HG02870 (cell line): ENCODE data around the gene TRIP10.

Experiments used
- ATAC-seq: cut with Tn5 transposase; IDR thresholded peaks from one replicate; pipeline ENCODE4 v1.9.1; 2021; ENCODE audit warnings: mild to moderate bottlenecking, moderate library complexity; ENCODE audit not compliant: unreplicated experiment

Gene TRIP10

DNA sequence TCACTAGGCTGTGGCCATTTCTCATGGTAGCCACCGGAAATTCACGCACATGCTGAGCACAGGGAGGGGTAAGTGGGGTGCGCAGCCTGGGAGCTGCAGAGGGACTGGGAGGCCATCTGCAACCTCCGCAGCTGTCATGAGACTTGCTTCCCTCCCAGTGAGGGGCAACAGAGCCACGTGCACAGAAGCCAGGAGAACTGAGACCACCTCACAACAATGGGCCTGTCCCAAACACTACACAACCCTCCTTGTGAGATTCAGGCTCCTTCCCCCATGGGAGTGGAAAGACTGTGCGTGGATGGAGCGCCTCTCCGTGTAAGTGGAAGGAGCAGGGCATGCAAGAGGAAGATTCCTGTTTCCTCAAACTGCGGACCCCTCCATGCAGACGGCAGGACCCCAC is 27.9 kb upstream of the TRIP10 start:
- ATAC-seq, result no peak

DNA sequence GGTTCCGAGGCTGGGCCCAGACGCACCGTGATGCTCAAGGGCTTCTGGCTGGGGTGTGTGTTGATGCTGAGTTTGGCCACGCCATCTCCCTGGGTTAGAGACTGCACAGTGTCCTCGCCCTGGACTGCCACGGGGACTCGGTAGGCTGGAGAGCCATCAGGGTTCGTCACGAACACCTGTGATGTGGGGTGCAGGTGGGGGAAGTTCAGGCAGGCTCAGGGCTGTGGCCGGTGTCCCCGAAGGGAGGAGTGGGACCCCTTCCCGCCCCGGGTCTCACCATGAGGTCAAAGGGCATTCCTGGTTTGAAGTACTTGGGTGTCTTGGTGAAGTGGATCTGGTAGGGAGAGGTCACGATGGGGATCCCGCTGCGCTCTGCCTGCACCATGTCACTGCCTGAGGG is 27.2 kb upstream of the TRIP10 start:
- no peak for ATAC-seq

DNA sequence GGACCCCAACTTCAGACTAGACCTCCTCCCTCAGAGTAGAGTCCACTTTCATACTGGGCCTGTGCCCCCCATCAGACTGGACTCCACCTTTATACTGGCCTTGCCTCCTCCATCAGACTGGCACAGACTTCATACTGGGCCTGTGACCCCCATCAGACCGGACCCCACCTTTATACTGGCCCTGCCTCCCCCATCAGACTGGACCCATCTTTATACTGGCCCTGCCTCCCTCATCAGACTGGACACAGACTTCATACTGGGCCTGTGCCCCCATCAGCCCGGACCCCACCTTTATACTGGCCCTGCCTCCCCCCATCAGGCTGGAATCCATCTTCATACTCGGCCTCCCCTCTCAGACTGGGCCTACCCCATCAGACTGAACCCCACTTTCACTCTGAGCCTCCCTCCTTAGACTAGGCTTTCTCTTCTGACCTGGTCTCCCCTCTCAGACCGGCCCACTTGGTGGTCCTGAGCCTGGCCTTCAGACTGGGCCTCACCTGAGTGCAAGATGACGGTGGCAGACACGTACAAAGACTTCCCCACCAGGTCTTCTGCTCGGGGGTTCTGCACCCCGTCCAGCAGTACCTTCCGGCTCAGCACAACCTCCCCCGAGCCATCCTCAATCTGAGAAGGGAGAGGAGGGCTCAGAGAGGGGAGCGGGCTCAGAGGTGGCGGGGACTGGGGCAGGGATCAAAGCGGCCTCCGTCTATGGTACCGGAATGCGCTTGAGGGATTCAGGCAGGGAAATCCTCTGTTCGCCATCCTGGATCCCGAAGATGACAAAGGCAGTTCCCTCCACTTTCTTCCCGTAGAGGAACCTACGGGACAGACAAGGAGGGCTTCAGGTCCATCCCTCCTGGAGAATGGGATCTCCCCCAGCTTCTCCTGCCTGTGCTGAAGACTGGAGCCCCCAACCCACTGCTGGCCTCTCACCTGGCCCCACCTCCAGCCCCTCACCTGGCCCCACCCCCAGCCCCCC is 26.5 kb upstream of the TRIP10 start:
- no peak for ATAC-seq

DNA sequence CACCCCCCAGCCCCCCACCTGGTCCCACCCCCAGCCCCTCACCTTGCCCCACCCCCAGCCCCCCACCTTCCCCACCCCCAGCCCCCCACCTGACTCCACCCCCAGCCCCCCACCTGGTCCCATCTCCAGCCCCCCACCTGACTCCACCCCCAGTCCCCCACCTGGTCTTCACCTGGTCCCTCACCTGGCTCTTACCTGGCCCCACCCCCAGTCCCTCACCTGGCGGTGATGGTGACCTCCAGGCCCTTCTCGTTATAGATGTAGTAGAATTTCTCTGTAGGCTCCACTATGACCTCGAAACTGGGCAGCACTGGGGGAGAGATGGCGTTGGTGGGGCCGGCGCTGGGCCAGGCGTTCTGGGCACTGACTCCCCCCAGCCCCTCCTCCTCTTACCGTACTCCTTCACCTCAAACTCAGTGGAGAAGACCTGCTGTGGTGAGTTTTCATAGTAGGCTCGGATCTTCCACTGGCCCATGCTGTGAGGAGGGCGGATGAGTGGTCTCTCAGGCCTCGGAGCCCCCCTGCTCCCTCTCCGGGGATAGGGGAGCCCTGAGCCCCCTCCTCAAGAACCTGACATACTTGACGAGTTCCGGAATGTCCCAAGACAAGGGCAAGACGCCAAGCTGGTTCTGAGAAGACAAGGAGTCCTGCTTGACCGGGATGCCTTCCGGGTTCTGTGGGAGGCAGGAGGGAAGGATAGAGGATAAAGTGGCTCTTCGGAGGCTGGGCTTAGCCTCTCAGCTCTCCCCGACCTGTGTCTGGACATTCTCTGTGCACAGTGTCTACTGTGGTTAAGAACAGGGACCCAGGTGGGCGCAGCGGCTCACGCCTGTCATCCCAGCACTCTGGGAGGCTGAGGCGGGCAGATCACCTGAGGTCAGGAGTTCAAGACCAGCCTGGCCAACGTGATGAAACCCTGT is 25.4 kb upstream of the TRIP10 start:
- no peak for ATAC-seq

DNA sequence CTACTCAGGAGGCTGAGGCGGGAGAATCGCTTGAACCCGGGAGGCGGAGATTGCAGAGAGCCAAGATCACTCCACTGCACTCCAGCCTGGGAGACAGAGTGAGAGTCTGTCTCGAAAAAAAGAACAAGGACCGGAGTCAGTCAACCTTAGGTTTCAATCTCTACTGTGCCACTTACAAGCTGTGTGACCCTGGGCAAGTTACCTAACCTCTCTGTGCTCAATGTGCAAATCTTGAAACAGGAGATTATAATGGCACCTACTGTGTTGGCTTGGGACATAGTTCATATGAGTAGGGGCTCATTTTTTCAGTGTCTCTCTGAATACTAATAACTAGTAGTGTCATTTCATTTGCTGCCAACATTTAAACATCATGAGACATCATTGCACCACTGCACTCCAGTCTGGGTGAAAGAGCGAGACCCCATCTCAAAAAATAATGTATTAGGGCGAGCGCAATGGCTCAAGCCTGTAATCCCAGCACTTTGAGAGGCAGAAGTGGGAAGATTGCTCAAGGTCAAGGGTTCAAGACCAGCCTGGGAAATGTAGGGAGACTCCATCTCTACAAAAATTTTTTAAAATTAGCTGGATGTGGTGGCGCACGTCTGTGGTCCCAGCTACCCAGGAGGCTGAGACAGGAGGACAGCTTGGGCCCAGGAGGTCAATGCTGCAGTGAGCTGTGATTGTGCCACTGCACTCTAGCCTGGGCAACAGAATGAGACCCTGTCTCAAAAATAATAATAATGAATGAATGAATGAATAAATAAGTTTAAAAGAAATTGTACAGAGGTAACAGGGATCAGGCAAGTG is 24.5 kb upstream of the TRIP10 start:
- ATAC-seq, result no peak

DNA sequence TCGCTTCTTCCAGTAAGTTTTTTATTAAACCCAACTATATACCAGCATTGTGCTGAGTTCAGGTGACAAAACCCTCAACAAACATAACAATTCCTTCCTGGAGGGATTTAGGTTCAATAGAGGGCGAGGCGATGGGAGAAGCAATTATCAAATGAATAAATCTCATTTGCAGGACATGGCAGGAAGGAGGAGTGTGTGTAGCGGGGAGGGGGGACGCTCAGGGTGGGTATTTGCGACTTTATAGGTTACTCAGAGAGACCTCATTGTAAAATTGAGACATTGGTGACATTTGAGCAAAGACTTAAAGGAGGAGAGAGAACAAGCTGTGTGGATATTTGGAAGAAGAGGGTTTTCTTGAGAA is 22.9 kb upstream of the TRIP10 start:
- ATAC-seq, result no peak

DNA sequence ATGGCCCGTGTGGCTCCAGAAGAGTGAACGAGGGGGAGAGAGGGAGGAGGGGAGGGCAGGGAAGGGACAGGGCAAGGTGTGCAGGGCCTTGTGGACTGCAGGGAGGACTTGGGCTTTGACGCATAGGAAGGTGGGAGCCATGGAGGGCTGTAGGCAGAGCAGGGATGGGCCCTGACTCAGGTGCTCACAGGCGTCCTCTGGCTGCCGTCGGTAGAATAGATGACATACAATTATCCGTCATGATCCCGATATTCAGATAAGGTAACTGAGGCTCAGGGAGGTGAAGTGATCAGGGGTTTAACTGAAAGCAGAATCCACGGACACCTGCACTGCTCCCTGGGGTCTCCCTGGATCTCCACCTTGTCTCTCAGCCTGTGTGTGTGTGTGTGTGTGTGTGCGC is 22.4 kb upstream of the TRIP10 start:
- no peak for ATAC-seq

DNA sequence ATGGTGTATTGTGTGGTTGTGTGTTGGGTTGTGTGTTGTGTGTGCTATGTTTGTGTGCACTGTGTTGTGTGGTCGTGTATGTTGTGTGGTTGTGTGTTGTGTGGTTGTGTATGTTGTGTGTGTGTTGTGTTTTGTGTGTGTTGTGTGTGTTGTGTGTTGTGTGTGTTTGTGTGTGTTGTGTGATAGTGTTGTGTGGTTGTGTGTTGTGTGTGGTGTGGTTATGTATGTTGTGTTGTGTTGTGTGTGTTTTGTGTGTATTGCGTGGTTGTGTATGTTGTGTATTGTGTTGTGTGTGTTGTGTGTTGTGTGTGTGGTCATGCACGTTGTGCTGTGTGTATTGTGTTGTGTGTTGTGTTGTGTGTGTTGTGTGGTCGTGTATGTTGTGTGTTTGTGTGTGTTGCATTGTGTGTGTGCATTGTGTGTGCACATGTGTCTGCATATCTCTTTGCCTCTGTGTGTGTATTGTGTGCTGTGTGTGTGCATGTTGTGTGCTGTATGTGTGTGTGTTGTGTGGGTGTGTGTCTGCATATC is 22.0 kb upstream of the TRIP10 start:
- no peak for ATAC-seq

DNA sequence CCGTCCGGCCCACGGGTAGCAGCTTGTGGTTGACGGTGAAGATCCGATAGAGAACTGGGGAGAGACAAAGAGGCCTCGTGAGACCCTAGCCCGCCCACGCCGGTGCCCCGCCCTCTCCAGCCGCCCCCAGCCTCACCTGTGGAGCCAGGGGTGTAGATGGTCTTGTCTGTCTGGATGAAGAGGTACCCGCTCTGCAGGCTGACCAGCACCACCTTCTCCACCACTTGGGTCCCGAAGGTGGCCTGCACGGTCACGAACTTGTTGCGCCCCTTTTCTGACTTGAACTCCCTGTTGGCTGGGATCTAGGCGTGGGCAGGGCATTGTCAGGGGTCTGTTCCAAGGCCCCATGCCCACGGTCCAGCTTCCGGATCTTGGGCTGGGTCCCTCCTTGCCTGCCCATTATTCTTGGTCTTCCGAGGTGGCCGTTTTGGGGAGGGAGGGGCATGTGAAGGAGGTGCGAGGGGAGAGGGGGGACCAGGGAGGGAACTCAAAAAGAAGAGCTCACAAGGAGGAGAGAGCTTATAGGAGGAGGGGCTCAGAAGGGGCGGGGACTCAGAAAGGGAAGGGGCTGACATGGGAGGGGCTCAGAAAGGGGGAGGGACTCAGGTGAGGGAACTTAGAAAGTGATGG is 21.3 kb upstream of the TRIP10 start:
- ATAC-seq, result no peak

DNA sequence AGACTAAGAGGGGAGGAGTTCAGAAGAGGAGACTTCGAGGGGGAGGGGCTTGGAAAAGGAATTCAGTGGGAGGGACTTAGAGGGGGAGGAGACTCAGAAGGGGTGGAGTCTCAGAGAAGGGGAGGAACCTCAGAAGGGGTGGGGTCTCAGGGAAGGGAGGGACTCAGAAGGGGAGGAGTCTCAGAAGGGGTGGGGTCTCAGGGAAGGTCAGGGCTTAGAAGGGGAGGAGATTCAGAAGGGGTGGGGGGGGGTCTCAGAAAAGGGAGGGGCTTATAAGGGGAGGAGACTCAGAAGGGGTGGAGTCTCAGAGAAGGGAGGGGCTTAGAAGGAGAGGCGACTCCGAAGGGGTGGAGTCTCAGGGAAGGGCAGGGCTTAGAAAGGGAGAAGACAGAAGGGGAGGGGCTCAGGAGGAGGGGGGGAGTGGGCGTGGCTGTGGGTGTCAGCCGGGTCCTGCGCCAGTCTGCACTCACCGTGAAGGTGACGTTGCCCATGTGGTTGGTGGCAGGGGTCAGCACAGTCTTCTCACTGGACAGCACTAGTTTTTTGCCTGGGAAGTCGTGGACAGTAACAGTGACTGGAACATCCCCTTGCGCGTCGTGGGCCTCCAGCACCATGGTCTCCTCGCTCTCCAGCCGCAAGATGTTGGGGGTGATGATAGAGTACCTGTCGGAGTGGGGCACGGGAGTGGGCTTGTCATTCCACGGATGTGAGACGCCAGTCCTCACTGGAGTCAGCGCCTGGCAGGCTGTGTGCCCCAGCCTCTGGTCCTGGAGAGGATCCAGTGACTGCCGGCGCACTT is 20.5 kb upstream of the TRIP10 start:
- no peak for ATAC-seq

DNA sequence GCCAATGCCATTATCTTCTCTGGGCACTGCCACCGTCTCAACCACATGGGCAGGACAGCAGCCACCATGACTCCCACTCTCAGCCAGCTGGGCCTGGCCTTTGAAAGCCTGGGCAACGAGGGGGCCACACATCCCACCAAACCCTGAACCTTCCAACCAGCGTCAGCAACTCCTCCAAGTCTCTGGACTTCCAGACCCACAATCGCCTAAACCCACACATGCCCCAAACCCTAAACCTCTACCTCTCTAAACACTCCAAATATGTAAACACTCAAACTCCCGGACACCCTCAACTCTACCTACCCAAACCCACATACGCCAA is 20.0 kb upstream of the TRIP10 start:
- no peak for ATAC-seq

DNA sequence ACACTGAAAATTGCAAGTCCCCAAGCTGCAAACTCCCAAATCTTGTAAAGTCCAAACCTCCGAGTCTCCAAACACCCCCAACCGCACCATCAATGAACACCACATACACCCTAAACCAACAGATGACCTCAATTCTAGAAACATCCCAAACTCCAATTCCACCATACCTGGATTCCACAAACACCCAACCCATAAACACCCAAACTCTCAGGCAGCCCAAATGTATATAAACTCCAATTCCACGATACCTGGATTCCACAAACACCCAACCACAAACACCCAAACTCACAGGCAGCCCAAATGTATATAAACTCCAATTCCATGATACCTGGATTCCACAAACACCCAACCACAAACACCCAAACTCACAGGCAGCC is 19.5 kb upstream of the TRIP10 start:
- no peak for ATAC-seq

DNA sequence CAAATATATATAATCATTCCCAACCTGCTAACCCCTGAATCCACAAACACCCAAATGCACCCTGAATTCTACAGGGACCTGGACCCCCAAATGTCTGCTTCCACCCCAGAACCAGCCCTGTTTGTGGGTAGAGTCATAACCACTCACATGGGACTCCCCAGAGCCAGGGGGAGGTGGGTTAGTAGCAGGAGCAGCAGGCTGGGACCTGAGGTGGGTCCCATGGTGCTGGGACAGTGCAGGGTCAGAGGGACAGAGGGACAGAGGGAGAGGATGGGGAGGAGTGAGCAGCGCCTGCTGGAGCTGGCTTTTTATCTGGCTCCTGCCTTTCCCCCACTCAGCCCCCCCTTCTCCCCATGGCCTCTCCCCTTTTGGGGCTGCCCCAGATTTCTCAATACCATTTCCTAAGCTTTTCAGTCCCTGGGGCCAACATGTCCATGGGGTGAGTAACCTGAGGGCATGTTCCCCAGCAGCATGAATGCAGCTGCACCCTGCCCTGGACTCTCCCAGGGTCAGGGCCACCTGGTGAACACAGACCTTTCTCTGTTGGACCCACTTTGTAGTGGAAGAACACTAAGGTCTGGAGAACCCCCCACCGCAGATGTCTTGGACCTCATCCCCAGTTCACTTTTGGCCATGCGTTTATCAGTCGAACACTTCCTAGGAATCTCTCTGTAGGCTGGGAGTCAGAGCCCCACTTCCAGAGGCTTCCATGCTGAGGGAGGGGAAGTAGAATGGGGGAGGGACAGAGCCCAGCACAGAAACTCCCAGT is 18.9 kb upstream of the TRIP10 start, which contains the start of gene C3:
C3 (minus strand) TSS at position 282 of the 769 bp plus-strand sequence; CDS start at position 221, 61 bp downstream.
- ATAC-seq, result no peak

DNA sequence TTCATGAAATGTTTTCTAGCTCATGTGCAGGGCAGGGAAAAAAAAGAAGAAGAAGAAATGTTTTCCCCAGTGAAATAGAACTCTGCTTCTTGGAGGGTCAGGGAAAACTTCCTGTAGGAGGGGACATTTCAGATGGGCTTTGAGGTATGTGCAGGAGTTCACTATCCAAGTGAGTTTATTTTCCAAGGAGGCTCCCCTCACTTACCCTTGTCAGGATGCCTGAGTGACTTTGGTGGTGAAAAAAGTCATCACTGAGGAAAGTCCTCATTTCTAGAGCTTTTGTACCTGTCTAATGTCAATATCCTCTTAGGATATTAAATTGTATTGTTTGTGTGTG is 18.4 kb upstream of the TRIP10 start:
- no peak for ATAC-seq

DNA sequence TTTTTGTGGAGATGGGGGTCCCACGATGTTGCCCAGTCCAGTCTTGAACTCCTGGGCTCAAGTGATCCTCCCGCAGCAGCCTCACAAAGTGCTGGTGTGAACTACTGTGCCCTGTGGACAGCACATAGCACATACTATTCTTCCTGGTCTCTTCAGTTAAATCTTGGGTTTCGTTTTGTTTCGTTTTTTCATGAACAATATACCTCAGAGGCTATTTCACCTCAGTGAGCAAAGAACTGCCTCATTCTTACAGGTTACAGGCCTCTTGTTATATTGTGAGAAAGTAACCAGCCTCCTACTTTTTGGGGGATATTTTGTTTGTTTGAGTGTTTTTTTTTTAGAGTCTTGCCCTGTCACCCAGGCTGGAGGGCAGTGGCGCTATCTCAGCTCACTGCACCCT is 17.7 kb upstream of the TRIP10 start:
- ATAC-seq, result no peak

DNA sequence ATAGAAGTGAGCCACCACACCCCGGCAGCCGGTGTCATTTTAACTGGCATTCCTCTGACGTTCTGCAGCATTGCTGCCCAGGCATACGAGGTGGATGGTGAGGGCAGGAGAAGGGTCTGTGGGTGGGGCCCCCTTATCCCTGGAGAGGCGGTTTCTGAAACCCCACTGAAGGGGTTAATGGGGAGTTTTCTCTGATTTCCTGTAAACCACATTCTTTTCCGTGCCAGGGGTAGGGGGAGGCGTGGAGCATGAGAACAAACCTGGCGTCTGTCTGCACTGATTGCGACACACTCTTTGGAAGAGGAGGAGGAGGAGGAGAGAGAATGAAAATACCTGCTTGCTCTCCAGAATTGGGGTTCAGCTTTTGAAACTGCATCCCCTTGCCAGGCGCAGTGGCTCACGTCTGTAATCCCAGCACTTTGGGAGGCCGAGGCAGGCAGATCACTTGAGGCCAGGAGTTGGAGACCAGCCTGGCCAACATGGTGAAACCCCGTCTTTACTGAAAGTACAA is 16.3 kb upstream of the TRIP10 start:
- ATAC-seq, result no peak

DNA sequence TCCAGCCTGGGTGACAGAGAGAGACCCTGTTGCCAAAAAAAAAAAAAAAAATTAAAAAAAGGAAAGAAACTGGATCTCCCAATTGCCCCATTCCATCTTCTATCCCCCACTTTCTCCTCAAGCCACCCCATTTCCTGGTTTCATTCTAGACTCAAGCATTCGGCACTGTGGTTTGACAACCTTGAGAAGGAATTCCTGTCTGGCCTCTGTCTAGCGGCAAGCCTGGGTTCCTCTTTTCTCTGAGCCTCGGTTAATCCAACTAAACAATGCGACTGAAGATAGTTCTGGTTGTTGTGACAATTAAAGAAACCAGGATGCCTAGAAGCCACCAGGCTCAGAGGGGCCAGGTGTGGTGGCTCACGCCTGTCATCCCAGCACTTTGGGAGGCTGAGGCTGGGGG is 15.7 kb upstream of the TRIP10 start:
- ATAC-seq, result no peak

DNA sequence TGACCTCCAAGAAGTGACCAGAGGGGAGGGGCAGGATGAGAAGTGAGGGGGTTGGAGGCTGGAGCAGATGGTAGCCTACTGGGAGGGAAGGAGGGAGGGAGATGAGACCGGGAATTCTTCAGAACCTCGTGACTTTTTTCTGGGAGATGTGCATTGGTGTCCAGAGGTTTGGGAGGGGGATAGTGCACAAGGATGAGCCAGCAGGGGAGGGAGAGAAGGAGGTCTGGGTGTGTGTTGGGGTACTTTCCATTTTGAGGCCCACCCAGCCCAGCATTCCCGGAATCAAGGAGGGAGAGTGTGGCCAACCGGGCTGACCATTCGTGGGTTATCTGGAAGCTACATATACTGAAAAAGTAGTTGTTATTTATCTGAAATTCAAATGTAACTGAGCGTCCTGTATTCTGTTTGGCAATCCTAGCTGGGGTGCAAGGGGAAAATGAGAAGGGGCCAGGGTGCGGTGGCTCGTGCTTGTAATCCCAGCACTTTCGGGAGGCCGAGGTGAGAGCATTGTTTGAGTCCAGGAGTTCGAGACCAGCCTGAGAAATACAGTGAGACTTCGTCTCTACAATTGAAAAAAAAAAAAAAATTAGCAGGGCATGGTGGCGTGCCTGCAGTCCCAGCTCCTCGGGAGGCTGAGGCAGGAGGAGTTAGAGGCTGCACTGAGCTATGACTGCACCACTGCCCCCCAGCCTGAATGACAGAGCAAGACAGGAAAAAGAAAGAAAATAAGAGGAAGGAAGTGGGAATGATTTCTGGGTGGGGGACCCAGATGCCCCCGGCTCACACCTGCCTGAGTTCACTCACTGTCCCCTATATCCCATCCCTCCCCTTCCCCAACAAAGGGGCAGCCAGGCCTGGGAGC is 14.6 kb upstream of the TRIP10 start:
- no peak for ATAC-seq
